GM12878 (cell line): Measurements from ENCODE around the gene IL17A. TPM values are rescaled to one million over a fixed set of nuclear protein-coding genes. Genes with fewer than 3 reads are reported as not detected.

Experiments used
- ATAC-seq: fragments of 200-7000 bp; cut with Tn5 transposase; 3 replicates; pipeline ENCODE4 v1.9.1; 2020; ENCODE audit warnings: mild to moderate bottlenecking, moderate library complexity
- BruUV-seq: library from RNA; stranded (reverse); fragments of 400-500 nt; replicated peaks from 2 replicates; lab custom pipeline; 2021; lab: Mats Ljungman, UMichigan
- CTCF ChIA-PET: fragments of 300-600 bp; sonication (Branson Sonifier 250); formaldehyde crosslinking; extraction: SDS; loops from one replicate; lab custom pipeline; 2021; ENCODE audit warnings: inconsistent platforms; lab: Yijun Ruan, JAX
- POLR2A ChIA-PET: fragments of 350-600 bp; formaldehyde crosslinking; extraction: SDS; loops from one replicate; lab custom pipeline; 2021; ENCODE audit warnings: inconsistent platforms; lab: Charles Lee
- RAD21 ChIA-PET: fragments of 300-600 bp; sonication (Branson Sonifier 250); formaldehyde crosslinking; loops from one replicate; lab custom pipeline; 2023; ENCODE audit warnings: antibody characterized with exemption; ENCODE audit not compliant: unreplicated experiment; lab: Charles Lee
- SMC1A ChIA-PET: fragments of 300-600 bp; sonication (Branson Sonifier 250); formaldehyde crosslinking; loops from one replicate; lab custom pipeline; 2023; ENCODE audit not compliant: unreplicated experiment, uncharacterized antibody; lab: Charles Lee
- DNase-seq: peaks from one replicate; pipeline ENCODE4 v3.0.0-alpha.2; 2011; ENCODE audit warnings: low read depth, low spot score
- FAIRE-seq: peaks from 3 replicates; lab custom pipeline; 2011; peaks lifted over from hg19 to GRCh38; lab: Jason Lieb, UNC
- H2AFZ ChIP-seq: 2 replicates; pipeline ENCODE4 v1.6.0; 2011; ENCODE audit warnings: low read depth, low read length, control low read depth; ENCODE audit not compliant: control insufficient read depth
- H3K27ac ChIP-seq: 2 replicates; pipeline ENCODE4 v1.5.1; 2011; ENCODE audit warnings: control low read depth; ENCODE audit not compliant: control insufficient read depth, insufficient read depth
- H3K27me3 ChIP-seq, 2 experiments: replicated peaks in 1 of 2; 2 replicates each; pipeline versions ENCODE4 v1.6.0 to v1.6.1; 2011; ENCODE audit warnings: low read length in 1 of 2; ENCODE audit not compliant: control insufficient read depth in 2 of 2, insufficient read depth in 2 of 2
- H3K36me3 ChIP-seq, 2 experiments: 2 replicates each; pipeline ENCODE4 v1.5.1; 2011; ENCODE audit warnings: low read length in 1 of 2; ENCODE audit not compliant: control insufficient read depth in 2 of 2, insufficient read depth in 2 of 2
- H3K4me1 ChIP-seq: 2 replicates; pipeline ENCODE4 v1.6.1; 2011; ENCODE audit warnings: mild to moderate bottlenecking, low read length, moderate library complexity, mixed read lengths; ENCODE audit not compliant: control insufficient read depth, insufficient read depth
- H3K4me2 ChIP-seq: 2 replicates; pipeline ENCODE4 v1.6.0; 2011; ENCODE audit warnings: control low read depth; ENCODE audit not compliant: control insufficient read depth, insufficient read depth
- H3K4me3 ChIP-seq: fragments of 200-600 bp; sonication (generic); 2 replicates; pipeline ENCODE4 v1.5.1; 2016
- H3K79me2 ChIP-seq: 2 replicates; pipeline ENCODE4 v1.6.0; 2011; ENCODE audit warnings: low read length; ENCODE audit not compliant: control insufficient read depth, insufficient read depth
- H3K9ac ChIP-seq: 2 replicates; pipeline ENCODE4 v1.8.0; 2011; ENCODE audit warnings: low read length, control low read depth, mixed read lengths; ENCODE audit not compliant: control insufficient read depth, insufficient read depth
- H3K9me3 ChIP-seq: replicated peaks from 3 replicates; pipeline ENCODE4 v1.5.1; 2011; ENCODE audit warnings: mild to moderate bottlenecking, low read length; ENCODE audit not compliant: control insufficient read depth, insufficient read depth
- H4K20me1 ChIP-seq: 2 replicates; pipeline ENCODE4 v1.6.0; 2011; ENCODE audit not compliant: control insufficient read depth, insufficient read depth
- ATF7 ChIP-seq: fragments of 450-650 bp; IDR thresholded peaks from 2 replicates; pipeline ENCODE4 v1.6.1; 2016; ENCODE audit warnings: low read depth, mild to moderate bottlenecking
- BHLHE40 ChIP-seq, 2 experiments: fragments of 450-650 bp in 1 of 2; IDR thresholded peaks; 2 replicates each; pipeline ENCODE4 v1.6.1; 2011 to 2017; ENCODE audit warnings: low read depth in 2 of 2, borderline replicate concordance in 1 of 2, improper control_type of control experiment in 1 of 2, low read length in 1 of 2, mild to moderate bottlenecking in 1 of 2
- CBX3 ChIP-seq: fragments of 200-600 bp; sonication (generic); IDR thresholded peaks from 2 replicates; pipeline ENCODE4 v1.6.1; 2016; ENCODE audit warnings: low read depth, borderline replicate concordance
- PAX8 ChIP-seq: fragments of 450-650 bp; IDR thresholded peaks from 2 replicates; pipeline ENCODE4 v1.6.1; 2017; ENCODE audit warnings: mild to moderate bottlenecking, moderate library complexity
- PRDM15 ChIP-seq: fragments of 450-650 bp; formaldehyde crosslinking; IDR thresholded peaks from 2 replicates; pipeline ENCODE4 v1.4.0; 2020; ENCODE audit warnings: mild to moderate bottlenecking, moderate library complexity
- SMAD1 ChIP-seq: fragments of 450-650 bp; IDR thresholded peaks from 2 replicates; pipeline ENCODE4 v1.6.1; 2018; ENCODE audit warnings: mild to moderate bottlenecking, low read depth; ENCODE audit not compliant: partially characterized antibody
- TBL1XR1 ChIP-seq: IDR thresholded peaks from 2 replicates; pipeline ENCODE4 v1.6.1; 2012; ENCODE audit warnings: low read depth, low read length, improper control_type of control experiment
- YY1 ChIP-seq: IDR thresholded peaks from 2 replicates; pipeline ENCODE4 v1.6.1; 2011; ENCODE audit warnings: low read depth, mild to moderate bottlenecking, low read length
- ZNF622 ChIP-seq: fragments of 450-650 bp; IDR thresholded peaks from 2 replicates; pipeline ENCODE4 v1.6.1; 2017; ENCODE audit warnings: mild to moderate bottlenecking, inconsistent platforms
- WGBS: methylation state at CpG from one replicate; pipeline ENCODE4 v1.1.6; 2016; ENCODE audit warnings: low lambda C conversion rate; ENCODE audit not compliant: insufficient replicate concordance, insufficient coverage; ENCODE audit errors: missing lambda C conversion rate; 5-methylcytosine and 5-hydroxymethylcytosine counted together
- in situ Hi-C: fragments of 300-500 bp; cut with MboI; formaldehyde crosslinking; loops from 9 replicates; pipeline ENCODE4 v1.14.3; 2018; ENCODE audit warnings: mixed read lengths
- intact Hi-C: fragments of 100-400 bp; cut with micrococcal nuclease; formaldehyde crosslinking; loops from one replicate; pipeline ENCODE4 v1.14.2; 2022; ENCODE audit not compliant: unreplicated experiment
- polyA plus RNA-seq, 11 experiments: library from polyadenylated mRNA; depleted of rRNA in 4 of 11; unstranded in 6 of 11; stranded (reverse) in 5 of 11; fragments of >200 nt; fragmentation: Nextera tagmentation in 4 of 11; fragmentation: Illumina TruSeq in 1 of 11; extraction: Ambion mirVana in 4 of 11; extraction: Trizol in 1 of 11; gene quantifications; 1 replicate in 1 of 11; 2 replicates in 10 of 11; pipeline versions ENCODE4 v1.2.1 to v1.2.3, GENCODE V29; 2011 to 2016; ENCODE audit warnings: inconsistent platforms in 2 of 11, missing spikeins in 2 of 11, low read depth in 1 of 11
- total RNA-seq, 4 experiments: library from RNA; depleted of rRNA in 3 of 4; stranded (reverse); fragments of >200 nt in 3 of 4; fragmentation: Illumina TruSeq in 1 of 4; extraction: Trizol in 1 of 4; gene quantifications; 2 replicates each; pipeline versions ENCODE4 v1.2.1 to v1.2.3, GENCODE V29; 2013 to 2021
- TF ChIP-seq, protein P1 (sequence below): fragments of 450-650 bp; IDR thresholded peaks from 2 replicates; pipeline ENCODE4 v1.6.1; 2017; ENCODE audit warnings: mild to moderate bottlenecking, moderate library complexity
- TF ChIP-seq, protein P2 (sequence below): fragments of 150-350 bp; IDR thresholded peaks from 2 replicates; pipeline ENCODE4 v1.6.1; 2016; ENCODE audit warnings: low read depth, low read length

The IL17A gene
- total and polyA plus RNA-seq, 10 of the 15 experiments (the other 5 are each of a cell fraction or from before 2014, with no cell fraction given): not detected

DNA sequence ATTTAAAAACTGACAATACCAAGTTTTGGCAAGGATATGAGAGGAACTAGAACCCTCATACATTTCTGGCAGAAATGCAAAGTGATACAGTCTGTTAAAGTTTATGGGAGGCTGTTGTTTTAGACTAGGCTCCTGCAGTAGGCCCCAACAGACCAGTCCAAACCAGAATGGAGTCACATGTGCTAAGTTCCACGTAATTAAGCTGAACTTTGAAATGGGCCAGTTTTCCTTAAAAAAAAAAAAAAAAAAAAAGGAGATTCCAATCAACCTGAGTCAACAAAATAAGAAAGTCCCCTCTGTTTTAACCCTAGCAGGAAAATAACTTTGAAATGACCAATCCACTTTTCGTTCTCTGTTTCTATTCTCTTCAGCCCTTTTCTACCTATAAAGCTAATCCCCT lies 31.6 kb downstream of the IL17A start:
- Histone ChIP-seq H3K27me3 (no peaks in the 10 kb centered on the region), H3K4me2 (no peak overlapping the region), H2AFZ (no peak overlapping the region), H3K36me3 (no peaks in the 10 kb centered on the region), H3K4me1 (peaks cover 24% of the 10 kb centered on the region), H4K20me1 (no peaks in the 10 kb centered on the region), H3K27ac (no peak overlapping the region), H3K4me3 (no peak overlapping the region), H3K9me3 (no peaks in the 10 kb centered on the region), H3K9ac (no peak overlapping the region), H3K79me2 (no peaks in the 10 kb centered on the region)
- WGBS: 38% methylated on average over 2 of the region's 2 CpGs
- intact Hi-C loops: no loop called here
- no peak for ATAC-seq
- in situ Hi-C loops: no loop called here
- FAIRE-seq: no peak
- POLR2A ChIA-PET: no interaction called here
- BruUV-seq: no TSS peak
- SMC1A ChIA-PET: interaction anchor here (0.6 kb wide), 1 partner anchor 825 kb away, joined by 5 read pairs; no protein-coding TSS in a partner anchor
- no peak for DNase-seq
- RAD21 ChIA-PET: no interaction called here
- TF ChIP-seq, protein P1, sequence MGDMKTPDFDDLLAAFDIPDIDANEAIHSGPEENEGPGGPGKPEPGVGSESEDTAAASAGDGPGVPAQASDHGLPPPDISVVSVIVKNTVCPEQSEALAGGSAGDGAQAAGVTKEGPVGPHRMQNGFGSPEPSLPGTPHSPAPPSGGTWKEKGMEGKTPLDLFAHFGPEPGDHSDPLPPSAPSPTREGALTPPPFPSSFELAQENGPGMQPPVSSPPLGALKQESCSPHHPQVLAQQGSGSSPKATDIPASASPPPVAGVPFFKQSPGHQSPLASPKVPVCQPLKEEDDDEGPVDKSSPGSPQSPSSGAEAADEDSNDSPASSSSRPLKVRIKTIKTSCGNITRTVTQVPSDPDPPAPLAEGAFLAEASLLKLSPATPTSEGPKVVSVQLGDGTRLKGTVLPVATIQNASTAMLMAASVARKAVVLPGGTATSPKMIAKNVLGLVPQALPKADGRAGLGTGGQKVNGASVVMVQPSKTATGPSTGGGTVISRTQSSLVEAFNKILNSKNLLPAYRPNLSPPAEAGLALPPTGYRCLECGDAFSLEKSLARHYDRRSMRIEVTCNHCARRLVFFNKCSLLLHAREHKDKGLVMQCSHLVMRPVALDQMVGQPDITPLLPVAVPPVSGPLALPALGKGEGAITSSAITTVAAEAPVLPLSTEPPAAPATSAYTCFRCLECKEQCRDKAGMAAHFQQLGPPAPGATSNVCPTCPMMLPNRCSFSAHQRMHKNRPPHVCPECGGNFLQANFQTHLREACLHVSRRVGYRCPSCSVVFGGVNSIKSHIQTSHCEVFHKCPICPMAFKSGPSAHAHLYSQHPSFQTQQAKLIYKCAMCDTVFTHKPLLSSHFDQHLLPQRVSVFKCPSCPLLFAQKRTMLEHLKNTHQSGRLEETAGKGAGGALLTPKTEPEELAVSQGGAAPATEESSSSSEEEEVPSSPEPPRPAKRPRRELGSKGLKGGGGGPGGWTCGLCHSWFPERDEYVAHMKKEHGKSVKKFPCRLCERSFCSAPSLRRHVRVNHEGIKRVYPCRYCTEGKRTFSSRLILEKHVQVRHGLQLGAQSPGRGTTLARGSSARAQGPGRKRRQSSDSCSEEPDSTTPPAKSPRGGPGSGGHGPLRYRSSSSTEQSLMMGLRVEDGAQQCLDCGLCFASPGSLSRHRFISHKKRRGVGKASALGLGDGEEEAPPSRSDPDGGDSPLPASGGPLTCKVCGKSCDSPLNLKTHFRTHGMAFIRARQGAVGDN: no peak
- TF ChIP-seq CBX3 (no peak), PRDM15 (CRISPR knock-in tag) (no peak), SMAD1 (no peak), PAX8 (no peak), TBL1XR1 (no peak), ATF7 (no peak), YY1 (no peak), ZNF622 (no peak), BHLHE40 (IDR thresholded peaks at IDR 0.05; ENCODE audit: borderline replicate concordance in 1 of 2, low read depth in 2 of 2, low read length in 1 of 2) (no peak)
- TF ChIP-seq, protein P2, sequence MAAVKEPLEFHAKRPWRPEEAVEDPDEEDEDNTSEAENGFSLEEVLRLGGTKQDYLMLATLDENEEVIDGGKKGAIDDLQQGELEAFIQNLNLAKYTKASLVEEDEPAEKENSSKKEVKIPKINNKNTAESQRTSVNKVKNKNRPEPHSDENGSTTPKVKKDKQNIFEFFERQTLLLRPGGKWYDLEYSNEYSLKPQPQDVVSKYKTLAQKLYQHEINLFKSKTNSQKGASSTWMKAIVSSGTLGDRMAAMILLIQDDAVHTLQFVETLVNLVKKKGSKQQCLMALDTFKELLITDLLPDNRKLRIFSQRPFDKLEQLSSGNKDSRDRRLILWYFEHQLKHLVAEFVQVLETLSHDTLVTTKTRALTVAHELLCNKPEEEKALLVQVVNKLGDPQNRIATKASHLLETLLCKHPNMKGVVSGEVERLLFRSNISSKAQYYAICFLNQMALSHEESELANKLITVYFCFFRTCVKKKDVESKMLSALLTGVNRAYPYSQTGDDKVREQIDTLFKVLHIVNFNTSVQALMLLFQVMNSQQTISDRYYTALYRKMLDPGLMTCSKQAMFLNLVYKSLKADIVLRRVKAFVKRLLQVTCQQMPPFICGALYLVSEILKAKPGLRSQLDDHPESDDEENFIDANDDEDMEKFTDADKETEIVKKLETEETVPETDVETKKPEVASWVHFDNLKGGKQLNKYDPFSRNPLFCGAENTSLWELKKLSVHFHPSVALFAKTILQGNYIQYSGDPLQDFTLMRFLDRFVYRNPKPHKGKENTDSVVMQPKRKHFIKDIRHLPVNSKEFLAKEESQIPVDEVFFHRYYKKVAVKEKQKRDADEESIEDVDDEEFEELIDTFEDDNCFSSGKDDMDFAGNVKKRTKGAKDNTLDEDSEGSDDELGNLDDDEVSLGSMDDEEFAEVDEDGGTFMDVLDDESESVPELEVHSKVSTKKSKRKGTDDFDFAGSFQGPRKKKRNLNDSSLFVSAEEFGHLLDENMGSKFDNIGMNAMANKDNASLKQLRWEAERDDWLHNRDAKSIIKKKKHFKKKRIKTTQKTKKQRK: no peak
- CTCF ChIA-PET: no interaction called here
